Activated CD8-positive, alpha-beta memory T cell treated with anti-CD3 and anti-CD28 coated beads, Interleukin-2, amount 50 U/mL, for 48 hours (primary cell): ENCODE data around the gene REXO4.
"Not testable (repeated sequence)": the region's sequence is repeated elsewhere in the genome, so short reads cannot be mapped to it uniquely, and the experiment has no call there.

Source experiments
- DNase-seq: peaks from one replicate; pipeline ENCODE4 v3.0.0-alpha.2; 2020

Gene REXO4

GRCh38 chr9:133419005-133419404 is 1.2 kb upstream of the REXO4 start:
- DNase-seq = no peak

GRCh38 chr9:133415170-133415569 is 2.6 kb downstream of the REXO4 start:
- no peak for DNase-seq

GRCh38 chr9:133408042-133408441 is 9.8 kb downstream of the REXO4 start:
- DNase-seq = no peak

GRCh38 chr9:133406480-133407307 is 11.1 kb downstream of the REXO4 start:
- DNase-seq = peak; percentile 94

GRCh38 chr9:133405508-133406438 is 12.0 kb downstream of the REXO4 start:
- DNase-seq = no peak

GRCh38 chr9:133404454-133405002 is 13.3 kb downstream of the REXO4 start:
- DNase-seq = no peak

GRCh38 chr9:133403766-133404453 is 13.9 kb downstream of the REXO4 start:
- DNase-seq = peak; percentile 73

- no peak for DNase-seq
Measured at GRCh38 chr9:133402689-133403088, 15.1 kb downstream of the REXO4 start.

GRCh38 chr9:133401588-133401987 is 16.2 kb downstream of the REXO4 start:
- no peak for DNase-seq

GRCh38 chr9:133400292-133400691 is 17.5 kb downstream of the REXO4 start:
- DNase-seq = no peak

- no peak for DNase-seq
Measured at GRCh38 chr9:133397895-133398294, 19.9 kb downstream of the REXO4 start.

GRCh38 chr9:133397370-133397769 is 20.4 kb downstream of the REXO4 start:
- no peak for DNase-seq

GRCh38 chr9:133396952-133397351 is 20.9 kb downstream of the REXO4 start:
- no peak for DNase-seq

GRCh38 chr9:133394687-133395271 is 23.0 kb downstream of the REXO4 start:
- no peak for DNase-seq

- DNase-seq = no peak
Measured at GRCh38 chr9:133393399-133393798, 24.4 kb downstream of the REXO4 start.

GRCh38 chr9:133392308-133392707 is 25.5 kb downstream of the REXO4 start:
- DNase-seq = not testable (repeated sequence)

GRCh38 chr9:133391449-133391848 is 26.4 kb downstream of the REXO4 start:
- not testable (repeated sequence) for DNase-seq

- no peak for DNase-seq
Measured at GRCh38 chr9:133390713-133391112, 27.1 kb downstream of the REXO4 start.

- no peak for DNase-seq
Measured at GRCh38 chr9:133389562-133389961, 28.2 kb downstream of the REXO4 start.

GRCh38 chr9:133389025-133389557 is 28.7 kb downstream of the REXO4 start:
- no peak for DNase-seq

GRCh38 chr9:133387680-133388079 is 30.1 kb downstream of the REXO4 start:
- no peak for DNase-seq

- DNase-seq = no peak
Measured at GRCh38 chr9:133386338-133386737, 31.5 kb downstream of the REXO4 start.
